ENCODE results near the gene DDX5. TPM values are rescaled to one million over a fixed set of nuclear protein-coding genes. Genes with fewer than 3 reads are reported as not detected.

Gene DDX5
- total and polyA plus RNA-seq, 2 of the 13 experiments (the other 11 are each of a cell fraction or from before 2014, with no cell fraction given), result 503 to 684 TPM

GRCh38 chr17:64505340-64506200, 519 bp downstream of the DDX5 start (continued):
- TF ChIP-seq PHF20 (CRISPR knock-in tag; IDR thresholded peaks at IDR 0.05) (no peak), PRDM10 (CRISPR knock-in tag; IDR thresholded peaks at IDR 0.05; ENCODE audit: low read depth) (no peak), MTF2 (CRISPR knock-in tag; IDR thresholded peaks at IDR 0.05; ENCODE audit: borderline replicate concordance) (no peak), ZNF710 (CRISPR knock-in tag; IDR thresholded peaks at IDR 0.05; ENCODE audit: borderline replicate concordance) (no peak), ZNF563 (CRISPR knock-in tag; IDR thresholded peaks at IDR 0.05) (no peak), RCOR2 (CRISPR knock-in tag; IDR thresholded peaks at IDR 0.05) (no peak), ZNF232 (CRISPR knock-in tag; IDR thresholded peaks at IDR 0.05; ENCODE audit: borderline replicate concordance) (peak; percentile 65; the same call in 1 of the 2 replicates), IRX3 (CRISPR knock-in tag; IDR thresholded peaks at IDR 0.05; ENCODE audit: borderline replicate concordance, low read depth) (no peak; the same call in 1 of the 2 replicates), GATA4 (IDR thresholded peaks at IDR 0.05; ENCODE audit: borderline replicate concordance, low read depth) (no peak), YEATS4 (CRISPR knock-in tag; IDR thresholded peaks at IDR 0.05; ENCODE audit: borderline replicate concordance) (peak; percentile 93), TEF (CRISPR knock-in tag; IDR thresholded peaks at IDR 0.05) (peak; percentile 88; the same call in 1 of the 2 replicates), ZNF615 (CRISPR knock-in tag; IDR thresholded peaks at IDR 0.05; ENCODE audit: borderline replicate concordance) (no peak; the same call in 1 of the 2 replicates), DMAP1 (CRISPR knock-in tag; IDR thresholded peaks at IDR 0.05) (peak; percentile 91), FOXA1 (IDR thresholded peaks at IDR 0.05) (no peak), FOXA1 (CRISPR knock-in tag; IDR thresholded peaks at IDR 0.05) (no peak), KDM5A (IDR thresholded peaks at IDR 0.05; ENCODE audit: borderline replicate concordance, low read length) (no peak; the same call in 1 of the 2 replicates), MZF1 (CRISPR knock-in tag; IDR thresholded peaks at IDR 0.05; ENCODE audit: borderline replicate concordance) (no peak), ZNF75D (CRISPR knock-in tag; IDR thresholded peaks at IDR 0.05; ENCODE audit: borderline replicate concordance) (0 out of 2 replicates have a peak, but pooled peaks have one; percentile 20), TRIM24 (CRISPR knock-in tag; IDR thresholded peaks at IDR 0.05) (no peak), HNF4A (CRISPR knock-in tag; IDR thresholded peaks at IDR 0.05) (no peak)
- TF ChIP-seq, protein P1, sequence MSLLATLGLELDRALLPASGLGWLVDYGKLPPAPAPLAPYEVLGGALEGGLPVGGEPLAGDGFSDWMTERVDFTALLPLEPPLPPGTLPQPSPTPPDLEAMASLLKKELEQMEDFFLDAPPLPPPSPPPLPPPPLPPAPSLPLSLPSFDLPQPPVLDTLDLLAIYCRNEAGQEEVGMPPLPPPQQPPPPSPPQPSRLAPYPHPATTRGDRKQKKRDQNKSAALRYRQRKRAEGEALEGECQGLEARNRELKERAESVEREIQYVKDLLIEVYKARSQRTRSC (CRISPR knock-in tag; IDR thresholded peaks at IDR 0.05; ENCODE audit: low read depth), result 0 out of 2 replicates have a peak, but pooled peaks have one; percentile 3

Data from HepG2 (cell line).